Smooth muscle cell (in vitro differentiated cells): Measurements from ENCODE around the gene RFX3. TPM values are rescaled to one million over a fixed set of nuclear protein-coding genes. Genes with fewer than 3 reads are reported as not detected.

Experiments used
- DNase-seq: peaks from one replicate; lab custom pipeline; 2025; ENCODE audit not compliant: unreplicated experiment; lab: John Stamatoyannopoulos, UW
- H2AFZ ChIP-seq: fragments of 200-600 bp; sonication (generic); 2 replicates; pipeline ENCODE4 v1.6.0; 2016; ENCODE audit warnings: antibody characterized with exemption, low read depth, mild to moderate bottlenecking
- H3F3A ChIP-seq: fragments of 200-600 bp; sonication (generic); 2 replicates; pipeline ENCODE4 v1.6.0; 2017; ENCODE audit warnings: antibody characterized with exemption, low read depth
- H3K27ac ChIP-seq: fragments of 200-600 bp; sonication (generic); 2 replicates; pipeline ENCODE4 v1.5.1; 2016; ENCODE audit warnings: low read depth, mild to moderate bottlenecking
- H3K27me3 ChIP-seq: fragments of 200-600 bp; sonication (generic); 2 replicates; pipeline ENCODE4 v1.6.1; 2016; ENCODE audit warnings: low read depth, mild to moderate bottlenecking
- H3K36me3 ChIP-seq: fragments of 200-600 bp; sonication (generic); 2 replicates; pipeline ENCODE4 v1.5.1; 2016; ENCODE audit warnings: low read depth
- H3K4me1 ChIP-seq: fragments of 200-600 bp; sonication (generic); 2 replicates; pipeline ENCODE4 v1.5.1; 2016; ENCODE audit warnings: low read depth
- H3K4me2 ChIP-seq: fragments of 200-600 bp; sonication (generic); 2 replicates; pipeline ENCODE4 v1.6.0; 2016; ENCODE audit warnings: mild to moderate bottlenecking
- H3K4me3 ChIP-seq: fragments of 200-600 bp; sonication (generic); 2 replicates; pipeline ENCODE4 v1.5.1; 2016; ENCODE audit warnings: mild to moderate bottlenecking
- H3K79me2 ChIP-seq: fragments of 200-600 bp; sonication (generic); 2 replicates; pipeline ENCODE4 v1.6.0; 2016; ENCODE audit warnings: low read depth, mild to moderate bottlenecking
- H3K9ac ChIP-seq: fragments of 200-600 bp; sonication (generic); 2 replicates; pipeline ENCODE4 v1.6.0; 2016; ENCODE audit warnings: low read depth
- H3K9me3 ChIP-seq: fragments of 200-600 bp; sonication (generic); replicated peaks from 2 replicates; pipeline ENCODE4 v1.5.1; 2016; ENCODE audit warnings: low read depth
- H4K20me1 ChIP-seq: fragments of 200-600 bp; sonication (generic); 2 replicates; pipeline ENCODE4 v1.6.0; 2016; ENCODE audit warnings: low read depth
- WGBS: methylation state at CpG from one replicate; pipeline ENCODE4 v1.1.7; 2016; ENCODE audit warnings: low lambda C conversion rate; 5-methylcytosine and 5-hydroxymethylcytosine counted together
- polyA plus RNA-seq: library from polyadenylated mRNA; unstranded; fragments of >200 nt; fragmentation: Nextera tagmentation; extraction: Ambion mirVana; gene quantifications from 2 replicates; pipeline ENCODE4 v1.2.1, GENCODE V29; 2016
- total RNA-seq: library from RNA; depleted of rRNA; stranded (reverse); fragments of >200 nt; gene quantifications from 2 replicates; pipeline ENCODE4 v1.2.3, GENCODE V29; 2014
- TF ChIP-seq, protein P1 (sequence below): fragments of 200-600 bp; sonication (generic); IDR thresholded peaks from 2 replicates; pipeline ENCODE4 v1.5.1; 2017; ENCODE audit warnings: borderline replicate concordance, mild to moderate bottlenecking, antibody characterized with exemption; ENCODE audit not compliant: insufficient read depth, poor library complexity, severe bottlenecking

Gene RFX3
- total and polyA plus RNA-seq, 2 experiments from 2014 or later, result 4.4 to 14.1 TPM

DNA sequence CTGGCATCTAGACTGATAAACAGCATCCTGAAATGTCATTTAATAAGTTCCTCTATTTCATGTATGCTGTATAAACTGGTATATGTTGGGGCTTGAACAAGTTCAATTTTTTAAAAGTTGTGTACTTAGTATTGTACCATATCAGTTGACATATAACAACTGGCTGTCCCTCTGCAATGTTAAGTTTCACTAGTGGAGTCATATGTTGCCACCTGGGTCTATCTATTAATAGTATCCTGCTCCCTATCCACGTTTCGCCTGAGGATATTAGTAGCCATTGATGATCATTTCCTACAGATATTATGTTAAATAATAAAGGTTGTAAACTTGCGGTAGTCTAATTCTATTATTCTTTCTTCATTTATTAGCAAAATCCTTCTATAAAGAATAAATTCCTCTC lies 177.6 kb downstream of the RFX3 start:
- H3K27me3 ChIP-seq, result no peaks in the 10 kb centered on the region
- DNase-seq, result no peak
- no peaks in the 10 kb centered on the region for H3K36me3 ChIP-seq
- H2AFZ ChIP-seq, result no peak overlapping the region
- no peaks in the 10 kb centered on the region for H3F3A ChIP-seq
- no peaks in the 10 kb centered on the region for H3K9me3 ChIP-seq
- peaks cover 6% of the 10 kb centered on the region for H3K79me2 ChIP-seq
- TF ChIP-seq, protein P1, sequence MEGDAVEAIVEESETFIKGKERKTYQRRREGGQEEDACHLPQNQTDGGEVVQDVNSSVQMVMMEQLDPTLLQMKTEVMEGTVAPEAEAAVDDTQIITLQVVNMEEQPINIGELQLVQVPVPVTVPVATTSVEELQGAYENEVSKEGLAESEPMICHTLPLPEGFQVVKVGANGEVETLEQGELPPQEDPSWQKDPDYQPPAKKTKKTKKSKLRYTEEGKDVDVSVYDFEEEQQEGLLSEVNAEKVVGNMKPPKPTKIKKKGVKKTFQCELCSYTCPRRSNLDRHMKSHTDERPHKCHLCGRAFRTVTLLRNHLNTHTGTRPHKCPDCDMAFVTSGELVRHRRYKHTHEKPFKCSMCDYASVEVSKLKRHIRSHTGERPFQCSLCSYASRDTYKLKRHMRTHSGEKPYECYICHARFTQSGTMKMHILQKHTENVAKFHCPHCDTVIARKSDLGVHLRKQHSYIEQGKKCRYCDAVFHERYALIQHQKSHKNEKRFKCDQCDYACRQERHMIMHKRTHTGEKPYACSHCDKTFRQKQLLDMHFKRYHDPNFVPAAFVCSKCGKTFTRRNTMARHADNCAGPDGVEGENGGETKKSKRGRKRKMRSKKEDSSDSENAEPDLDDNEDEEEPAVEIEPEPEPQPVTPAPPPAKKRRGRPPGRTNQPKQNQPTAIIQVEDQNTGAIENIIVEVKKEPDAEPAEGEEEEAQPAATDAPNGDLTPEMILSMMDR, result no peak
- H3K4me3 ChIP-seq, result no peak overlapping the region
- H3K9ac ChIP-seq, result no peak overlapping the region
- no peaks in the 10 kb centered on the region for H3K4me1 ChIP-seq
- H4K20me1 ChIP-seq, result no peaks in the 10 kb centered on the region
- no peak overlapping the region for H3K27ac ChIP-seq
- WGBS, result 96% methylated on average over 3 of the region's 3 CpGs
- H3K4me2 ChIP-seq, result no peak overlapping the region

DNA sequence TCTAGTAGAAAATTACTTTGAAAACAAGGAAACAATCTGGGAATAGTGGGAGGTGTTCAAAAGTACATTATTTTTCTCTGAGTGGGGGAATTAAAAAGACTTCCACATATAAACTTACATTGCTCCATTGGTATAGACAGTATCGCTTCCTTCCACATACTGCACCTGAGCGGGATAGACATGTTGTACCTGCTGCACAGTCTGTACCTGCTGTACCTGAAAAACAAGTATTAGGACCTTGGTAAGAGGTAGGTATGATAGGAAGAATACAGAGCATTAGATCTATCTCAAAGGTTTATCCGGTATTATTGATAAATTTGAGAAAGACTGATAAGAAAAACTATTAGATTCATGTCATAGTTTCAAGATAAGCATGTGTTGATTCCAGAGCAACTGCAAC lies 179.3 kb downstream of the RFX3 start:
- Histone ChIP-seq H3K9me3 (no peaks in the 10 kb centered on the region), H3K4me2 (no peak overlapping the region), H3K4me1 (no peaks in the 10 kb centered on the region), H3K27me3 (no peaks in the 10 kb centered on the region), H4K20me1 (no peaks in the 10 kb centered on the region), H3K9ac (no peak overlapping the region), H2AFZ (no peak overlapping the region), H3F3A (no peaks in the 10 kb centered on the region), H3K36me3 (no peaks in the 10 kb centered on the region), H3K4me3 (no peak overlapping the region), H3K79me2 (peaks cover 4% of the 10 kb centered on the region), H3K27ac (no peak overlapping the region)
- DNase-seq, result no peak
- TF ChIP-seq, protein P1, result no peak
- whole genome bisulfite sequencing, result 84% methylated on average over 3 of the region's 3 CpGs

DNA sequence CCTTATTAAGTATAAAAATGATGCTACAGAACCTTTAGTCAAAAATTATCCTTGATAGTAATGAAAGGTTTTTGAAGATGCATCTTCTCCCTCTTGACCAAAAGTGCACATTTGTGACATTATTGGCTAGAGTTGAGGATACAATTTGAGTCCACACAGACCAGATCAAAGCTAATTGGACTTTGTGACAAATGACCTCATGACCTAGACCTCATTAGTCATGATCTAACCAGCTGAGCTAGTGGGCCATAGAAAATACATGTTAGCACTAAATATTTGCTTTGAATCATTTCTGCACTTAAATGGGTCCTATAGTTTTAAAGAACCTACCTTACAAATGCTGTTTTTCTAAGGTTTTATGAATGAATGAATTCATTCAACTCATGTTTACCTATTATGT lies 182.1 kb downstream of the RFX3 start:
- Histone ChIP-seq H3K4me3 (no peak overlapping the region), H3K9me3 (no peaks in the 10 kb centered on the region), H4K20me1 (no peaks in the 10 kb centered on the region), H3K27me3 (no peaks in the 10 kb centered on the region), H3K79me2 (peaks cover 8% of the 10 kb centered on the region), H3K27ac (peak overlapping the region; percentile 85), H3K4me1 (no peaks in the 10 kb centered on the region), H3K36me3 (no peaks in the 10 kb centered on the region), H3K4me2 (peak overlapping the region; percentile 58), H3K9ac (no peak overlapping the region), H3F3A (peaks cover 5% of the 10 kb centered on the region), H2AFZ (no peak overlapping the region)
- DNase-seq, result no peak
- TF ChIP-seq, protein P1, result no peak

DNA sequence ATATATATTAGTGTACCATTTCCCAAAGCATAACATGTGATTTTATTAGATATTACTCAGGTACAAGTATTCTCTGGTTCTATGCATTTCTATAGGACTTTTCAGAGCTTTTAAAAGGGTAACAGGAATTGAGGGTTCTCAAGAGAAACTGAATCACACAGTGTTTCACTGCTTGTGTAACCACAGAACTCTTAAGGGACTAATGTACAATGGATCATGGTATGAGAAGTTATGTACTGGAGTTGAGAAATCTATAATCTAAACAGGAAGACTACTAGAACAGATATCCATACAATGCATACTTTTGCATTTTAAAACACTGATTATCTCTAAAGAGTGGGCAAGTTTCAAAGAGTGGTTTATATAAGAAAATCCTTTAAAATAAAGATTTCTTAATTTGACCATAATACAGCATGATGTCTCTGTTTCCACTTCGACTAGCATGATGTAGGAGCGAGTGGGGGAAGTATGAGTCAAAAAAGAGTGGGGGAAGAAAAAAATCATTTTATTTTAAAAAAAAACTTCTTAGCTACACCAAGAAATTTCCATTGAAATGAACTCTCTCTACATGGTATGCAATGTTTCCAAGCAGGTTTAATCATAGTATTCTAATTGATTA lies 183.5 kb downstream of the RFX3 start:
- Histone ChIP-seq H3K9me3 (no peaks in the 10 kb centered on the region), H3K36me3 (no peaks in the 10 kb centered on the region), H3K4me1 (peaks cover 6% of the 10 kb centered on the region), H4K20me1 (no peaks in the 10 kb centered on the region), H3K27ac (peak overlapping the region; percentile 85), H3K27me3 (no peaks in the 10 kb centered on the region), H3K9ac (no peak overlapping the region), H3K79me2 (peaks cover 8% of the 10 kb centered on the region), H3K4me3 (no peak overlapping the region), H2AFZ (no peak overlapping the region), H3F3A (peaks cover 6% of the 10 kb centered on the region), H3K4me2 (peak overlapping the region; percentile 58)
- TF ChIP-seq, protein P1, result no peak
- DNase-seq, result no peak
- 27% methylated on average over 2 of the region's 2 CpGs for WGBS
